Fibroblast of skin of left biceps (primary cell): ENCODE measurements around the gene TMEM271.

Experiments used
- DNase-seq, 2 experiments: peaks; one replicate each; pipeline ENCODE4 v3.0.0-alpha.2; 2013; ENCODE audit warnings: low read depth in 2 of 2

Gene TMEM271

GRCh38 chr4:576245-576821, at the start of gene TMEM271:
Gene TMEM271, minus strand, starts transcription at chr4:576295. Its CDS starts 233 bp downstream, at chr4:576062.
- DNase-seq, result no peak

- no peak for DNase-seq
Measured at GRCh38 chr4:625631-626161, 49.6 kb upstream of the TMEM271 start.

DNA sequence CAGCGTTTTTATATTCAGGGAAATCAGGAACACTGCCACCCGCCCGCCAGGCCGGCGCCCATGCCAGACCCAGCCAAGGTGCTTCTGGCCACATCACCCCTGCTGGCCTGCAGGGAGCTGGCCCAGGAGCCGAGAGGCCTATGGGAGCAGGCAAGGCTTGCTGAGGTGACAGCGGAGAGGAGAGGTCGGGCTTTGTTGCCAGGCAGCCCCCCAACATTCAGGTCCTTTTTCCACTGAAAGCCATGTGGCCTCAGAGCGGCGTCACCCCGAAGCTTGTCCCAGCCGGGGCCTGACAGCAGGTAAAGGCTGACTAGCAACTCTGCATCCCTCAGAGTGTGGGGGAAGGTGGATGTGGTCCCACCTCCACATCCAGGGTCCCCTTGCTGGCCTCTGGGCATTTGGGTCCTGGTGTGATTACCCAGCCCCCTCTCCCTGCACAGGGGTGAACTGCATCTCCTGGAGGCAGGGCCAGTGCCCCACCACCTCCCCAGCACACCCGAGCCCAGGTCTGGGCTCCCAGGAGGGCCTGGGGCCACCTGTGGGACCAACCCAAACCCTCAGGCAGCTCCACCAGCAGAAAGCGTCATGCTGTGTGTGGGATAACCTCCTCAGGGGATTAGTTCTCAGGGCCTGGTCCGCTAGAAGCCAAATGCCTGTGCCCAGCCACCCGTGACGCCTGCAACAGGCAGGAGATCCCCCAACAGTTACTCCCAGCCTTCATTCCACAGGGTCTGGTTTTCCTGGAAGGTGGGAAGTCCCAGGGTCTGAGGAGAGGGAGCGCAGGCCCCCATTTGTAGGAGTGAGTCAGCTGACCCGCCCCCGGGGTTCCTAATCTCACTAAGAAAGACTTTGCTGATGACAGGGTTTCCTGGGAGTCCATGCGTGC, 48.9 kb upstream of the TMEM271 start, which contains the start of gene PDE6B:
Gene PDE6B, plus strand, starts transcription at position 869 of the 886 bp plus-strand sequence. CDS start 54 bp downstream, outside the sequence.
- no peak for DNase-seq

GRCh38 chr4:623914-624566, 47.9 kb upstream of the TMEM271 start:
- no peak for DNase-seq

- no peak for DNase-seq
Measured at GRCh38 chr4:622996-623913, 47.2 kb upstream of the TMEM271 start.

DNA sequence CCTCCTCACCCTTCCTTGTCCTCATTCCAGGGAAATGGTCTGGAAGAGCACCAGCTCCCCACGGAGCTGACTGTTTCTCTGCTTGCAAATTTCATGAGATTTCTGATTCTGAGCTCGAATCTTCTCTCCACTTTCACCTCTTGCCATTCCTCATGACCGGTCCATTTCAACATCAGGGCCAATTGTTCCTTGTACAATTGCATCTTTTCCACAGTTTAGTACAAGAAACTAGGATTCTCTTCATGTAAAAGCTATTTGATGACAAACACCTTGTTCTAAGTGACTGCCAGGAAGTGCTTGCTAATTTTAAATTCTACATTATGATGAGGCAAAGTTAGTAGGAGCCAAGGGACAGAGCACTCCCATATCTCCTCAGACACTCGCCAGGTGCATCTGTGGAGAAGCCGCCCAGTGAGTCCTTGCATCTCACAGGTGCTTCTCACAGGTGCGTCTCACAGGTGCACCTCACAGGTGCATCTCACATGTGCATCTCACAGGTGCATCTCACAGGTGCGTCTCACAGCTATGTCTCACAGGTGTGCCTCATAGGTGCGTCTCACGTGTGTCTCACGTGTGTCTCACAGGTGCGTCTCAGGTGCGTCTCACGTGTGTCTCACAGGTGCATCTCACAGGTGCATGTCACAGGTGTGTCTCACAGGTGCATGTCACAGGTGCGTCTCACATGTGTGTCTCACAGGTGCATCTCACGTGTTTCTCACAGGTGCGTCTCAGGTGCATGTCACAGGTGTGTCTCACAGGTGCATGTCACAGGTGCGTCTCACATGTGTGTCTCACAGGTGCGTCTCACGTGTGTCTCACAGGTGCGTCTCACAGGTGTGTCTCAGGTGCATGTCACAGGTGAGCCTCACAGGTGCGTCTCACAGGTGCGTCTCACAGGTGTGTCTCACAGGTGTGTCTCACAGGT, 46.2 kb upstream of the TMEM271 start:
- no peak for DNase-seq

DNA sequence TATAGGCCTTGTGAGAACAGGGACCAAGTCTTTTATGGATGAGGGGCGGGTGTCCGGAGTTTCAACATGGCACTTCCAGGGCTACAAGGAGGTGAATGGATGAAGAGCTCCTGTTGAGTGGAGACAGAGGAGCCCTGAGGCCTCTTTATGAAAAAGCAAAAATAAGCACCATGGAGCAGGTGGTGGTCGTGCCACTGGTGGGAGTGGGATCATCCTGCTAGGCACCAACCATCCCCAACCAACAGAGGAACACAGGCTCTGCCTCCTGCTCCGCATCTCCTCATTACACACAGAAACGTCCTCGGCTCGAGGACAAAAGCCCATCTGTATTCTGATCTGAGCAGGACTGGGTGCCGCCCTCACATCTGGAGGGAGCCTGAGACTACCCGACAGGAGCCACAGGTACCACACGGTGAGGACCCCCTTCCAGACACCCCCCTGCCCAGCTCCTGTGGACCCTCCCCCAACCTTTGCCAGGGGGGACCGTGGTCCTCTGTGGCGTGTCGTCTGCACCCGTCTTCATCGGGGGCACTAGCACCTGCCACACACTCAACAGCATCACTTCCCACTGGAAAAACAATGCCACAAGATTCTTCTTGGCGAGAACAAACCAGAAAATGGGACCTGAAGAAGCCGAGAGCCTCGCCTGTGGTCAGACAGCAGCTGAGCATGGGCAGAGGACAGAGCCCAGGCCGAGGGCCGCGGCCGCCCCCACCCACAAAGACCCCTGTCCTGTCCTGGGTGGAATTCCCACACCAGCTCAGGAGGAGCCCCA, 45.4 kb upstream of the TMEM271 start:
- no peak for DNase-seq

DNA sequence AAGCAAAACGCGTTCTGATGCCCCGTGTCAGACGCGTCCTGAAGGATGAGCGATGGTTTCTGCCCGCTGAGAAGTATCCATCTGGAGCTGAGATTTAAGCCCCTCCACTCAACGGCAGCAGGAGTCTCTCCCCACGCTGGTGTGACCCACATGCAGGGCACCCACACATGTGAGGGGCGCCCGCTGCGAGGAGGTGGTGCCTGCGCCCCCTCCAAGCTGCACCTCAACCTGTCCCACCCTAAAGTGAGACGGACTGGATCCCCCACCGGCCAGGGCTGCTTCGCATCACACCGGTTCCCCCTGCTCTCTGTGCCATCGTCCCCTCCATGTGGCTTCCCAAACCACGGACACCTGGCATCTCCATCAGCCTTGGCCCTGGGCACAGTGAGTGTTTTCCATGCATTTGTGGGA, 44.8 kb upstream of the TMEM271 start:
- no peak for DNase-seq

GRCh38 chr4:620201-620600, 44.1 kb upstream of the TMEM271 start:
- DNase-seq, result no peak

GRCh38 chr4:617644-618641, 41.8 kb upstream of the TMEM271 start:
- no peak for DNase-seq

- no peak for DNase-seq
Measured at GRCh38 chr4:616911-617643, 41.0 kb upstream of the TMEM271 start.

DNA sequence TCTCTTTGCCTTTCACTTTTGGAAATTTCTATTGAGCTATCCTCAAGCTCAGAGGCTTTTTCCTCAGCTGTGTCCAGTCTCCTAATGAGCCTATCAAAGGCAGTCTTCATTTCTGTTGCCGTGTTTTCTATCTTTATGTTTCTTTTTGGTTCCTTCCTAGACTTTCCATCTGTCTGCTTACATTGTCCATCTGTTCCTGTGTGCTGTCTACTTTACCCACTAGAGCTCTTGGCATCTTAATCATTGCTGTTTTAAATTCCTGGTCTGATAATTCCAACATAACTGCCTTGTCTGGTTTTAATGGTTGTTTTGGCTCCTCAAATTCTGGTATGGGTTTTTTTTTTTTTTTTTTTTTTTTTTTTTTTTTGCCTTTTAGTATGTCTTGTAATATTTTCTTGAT, 40.0 kb upstream of the TMEM271 start:
- no peak for DNase-seq

- no peak for DNase-seq
Measured at GRCh38 chr4:613126-613525, 37.0 kb upstream of the TMEM271 start.

GRCh38 chr4:612749-613125, 36.6 kb upstream of the TMEM271 start:
- no peak for DNase-seq

DNA sequence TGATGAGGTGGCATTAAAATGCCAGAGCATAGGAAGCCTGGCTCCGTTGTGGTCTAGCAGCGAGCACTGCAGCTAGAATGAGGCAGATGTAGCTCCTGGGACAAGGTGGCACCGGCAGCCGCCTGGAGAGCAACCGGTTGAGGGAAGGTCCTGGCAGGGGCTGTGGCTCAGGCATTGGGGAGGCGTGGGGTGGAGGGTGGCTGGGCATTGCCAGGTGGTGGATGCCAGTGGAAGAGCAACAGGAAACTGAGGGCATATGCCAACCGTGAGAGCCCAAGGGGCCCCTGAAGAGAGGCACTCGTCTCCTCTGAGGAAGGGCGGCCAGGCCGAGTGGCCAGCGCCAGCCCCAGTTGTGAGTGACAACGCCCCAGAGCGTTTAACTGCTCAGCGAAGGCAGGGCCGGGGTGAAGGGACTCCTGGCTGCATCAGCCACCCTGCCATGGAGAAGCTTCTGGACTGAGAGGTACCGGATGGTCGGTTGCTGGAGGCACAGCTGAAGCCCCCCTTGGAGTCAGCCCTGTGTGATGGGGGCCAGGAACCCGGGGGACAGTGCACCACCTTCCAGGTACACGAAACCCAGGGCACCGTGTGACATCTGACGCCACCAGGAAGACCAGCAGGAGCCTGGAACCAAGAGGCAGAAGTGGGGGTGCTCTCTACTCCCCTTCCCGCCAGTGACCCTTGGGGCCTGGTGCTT, 36.1 kb upstream of the TMEM271 start:
- no peak for DNase-seq

GRCh38 chr4:610411-611261, 34.5 kb upstream of the TMEM271 start:
- DNase-seq, result no peak
